Osteoblast (primary cell): Measurements from ENCODE around the gene SLC13A3. TPM values are rescaled to one million over a fixed set of nuclear protein-coding genes. Genes with fewer than 3 reads are reported as not detected.

ENCODE experiments used
- DNase-seq: peaks from one replicate; pipeline ENCODE4 v3.0.0; 2011; ENCODE audit warnings: low spot score, mixed read lengths; ENCODE audit not compliant: insufficient read length; ENCODE audit errors: missing footprints
- H2AFZ ChIP-seq: 2 replicates; pipeline ENCODE4 v1.6.0; 2011; ENCODE audit warnings: mild to moderate bottlenecking, low read length
- H3K27ac ChIP-seq: 2 replicates; pipeline ENCODE4 v1.5.1; 2011; ENCODE audit warnings: mild to moderate bottlenecking, low read depth, low read length, moderate library complexity
- H3K27me3 ChIP-seq: 2 replicates; pipeline ENCODE4 v1.6.0; 2012; ENCODE audit warnings: mild to moderate bottlenecking, control low read depth, inconsistent platforms, low read length, moderate library complexity; ENCODE audit not compliant: insufficient read depth
- H3K36me3 ChIP-seq: 2 replicates; pipeline ENCODE4 v1.5.1; 2011; ENCODE audit warnings: mild to moderate bottlenecking, low read length, control low read depth, moderate library complexity; ENCODE audit not compliant: insufficient read depth
- H3K4me1 ChIP-seq: 2 replicates; pipeline ENCODE4 v1.5.1; 2011; ENCODE audit warnings: mild to moderate bottlenecking, low read length, control low read depth, moderate library complexity; ENCODE audit not compliant: insufficient read depth
- H3K4me2 ChIP-seq: 2 replicates; pipeline ENCODE4 v1.6.0; 2011; ENCODE audit warnings: mild to moderate bottlenecking, low read length; ENCODE audit not compliant: insufficient read depth
- H3K4me3 ChIP-seq: fragments of 200-600 bp; sonication (generic); 3 replicates; pipeline ENCODE4 v1.5.1; 2012; ENCODE audit warnings: mild to moderate bottlenecking, low read length, inconsistent platforms; ENCODE audit not compliant: insufficient read depth
- H3K79me2 ChIP-seq: 2 replicates; pipeline ENCODE4 v1.6.0; 2012; ENCODE audit warnings: mild to moderate bottlenecking, low read length, control low read depth, inconsistent platforms; ENCODE audit not compliant: insufficient read depth
- H3K9me3 ChIP-seq: 2 replicates; pipeline ENCODE4 v1.5.1; 2011; ENCODE audit warnings: low read depth, low read length, control low read depth
- H4K20me1 ChIP-seq: 2 replicates; pipeline ENCODE4 v1.6.0; 2012; ENCODE audit warnings: mild to moderate bottlenecking, low read length, control low read depth; ENCODE audit not compliant: insufficient read depth
- total RNA-seq: library from RNA; depleted of rRNA; stranded (reverse); fragments of >200 nt; gene quantifications from 2 replicates; pipeline ENCODE4 v1.2.3, GENCODE V29; 2012
- TF ChIP-seq, protein P1 (sequence below): IDR thresholded peaks from 2 replicates; pipeline ENCODE4 v1.5.1; 2011; ENCODE audit warnings: mild to moderate bottlenecking, low read depth, low read length, moderate library complexity; ENCODE audit errors: extremely low read depth

Gene SLC13A3
- total RNA-seq, 1 donor = 1.8 TPM

DNA sequence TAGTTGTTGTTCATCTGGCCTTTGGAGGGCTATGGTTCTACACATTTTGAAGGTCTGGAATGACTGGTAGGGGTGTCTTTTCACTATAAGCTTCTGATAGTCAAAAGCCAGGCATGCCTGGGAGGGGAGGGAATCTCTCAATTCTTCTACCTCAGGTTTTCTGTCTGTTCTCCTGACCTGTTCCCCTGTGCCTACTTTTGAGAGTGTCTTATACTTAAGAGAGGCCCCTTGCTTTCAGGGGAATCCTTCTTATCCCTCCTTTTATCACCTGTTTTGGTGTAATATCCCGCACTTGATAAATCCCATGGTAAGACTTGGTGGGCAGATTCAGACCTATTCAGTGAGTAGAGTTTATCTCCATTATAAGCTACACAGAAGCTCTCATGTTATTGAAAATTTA, 10.4 kb upstream of the SLC13A3 start:
- H3K36me3 ChIP-seq = no peaks in the 10 kb centered on the region
- TF ChIP-seq, protein P1, sequence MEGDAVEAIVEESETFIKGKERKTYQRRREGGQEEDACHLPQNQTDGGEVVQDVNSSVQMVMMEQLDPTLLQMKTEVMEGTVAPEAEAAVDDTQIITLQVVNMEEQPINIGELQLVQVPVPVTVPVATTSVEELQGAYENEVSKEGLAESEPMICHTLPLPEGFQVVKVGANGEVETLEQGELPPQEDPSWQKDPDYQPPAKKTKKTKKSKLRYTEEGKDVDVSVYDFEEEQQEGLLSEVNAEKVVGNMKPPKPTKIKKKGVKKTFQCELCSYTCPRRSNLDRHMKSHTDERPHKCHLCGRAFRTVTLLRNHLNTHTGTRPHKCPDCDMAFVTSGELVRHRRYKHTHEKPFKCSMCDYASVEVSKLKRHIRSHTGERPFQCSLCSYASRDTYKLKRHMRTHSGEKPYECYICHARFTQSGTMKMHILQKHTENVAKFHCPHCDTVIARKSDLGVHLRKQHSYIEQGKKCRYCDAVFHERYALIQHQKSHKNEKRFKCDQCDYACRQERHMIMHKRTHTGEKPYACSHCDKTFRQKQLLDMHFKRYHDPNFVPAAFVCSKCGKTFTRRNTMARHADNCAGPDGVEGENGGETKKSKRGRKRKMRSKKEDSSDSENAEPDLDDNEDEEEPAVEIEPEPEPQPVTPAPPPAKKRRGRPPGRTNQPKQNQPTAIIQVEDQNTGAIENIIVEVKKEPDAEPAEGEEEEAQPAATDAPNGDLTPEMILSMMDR = no peak
- no peaks in the 10 kb centered on the region for H3K79me2 ChIP-seq
- no peak overlapping the region for H3K4me2 ChIP-seq
- no peak overlapping the region for H3K4me3 ChIP-seq
- DNase-seq = no peak
- H3K27ac ChIP-seq = no peak overlapping the region
- no peak overlapping the region for H2AFZ ChIP-seq
- no peaks in the 10 kb centered on the region for H3K9me3 ChIP-seq
- H3K27me3 ChIP-seq = no peaks in the 10 kb centered on the region
- H3K4me1 ChIP-seq = no peaks in the 10 kb centered on the region
- no peaks in the 10 kb centered on the region for H4K20me1 ChIP-seq

DNA sequence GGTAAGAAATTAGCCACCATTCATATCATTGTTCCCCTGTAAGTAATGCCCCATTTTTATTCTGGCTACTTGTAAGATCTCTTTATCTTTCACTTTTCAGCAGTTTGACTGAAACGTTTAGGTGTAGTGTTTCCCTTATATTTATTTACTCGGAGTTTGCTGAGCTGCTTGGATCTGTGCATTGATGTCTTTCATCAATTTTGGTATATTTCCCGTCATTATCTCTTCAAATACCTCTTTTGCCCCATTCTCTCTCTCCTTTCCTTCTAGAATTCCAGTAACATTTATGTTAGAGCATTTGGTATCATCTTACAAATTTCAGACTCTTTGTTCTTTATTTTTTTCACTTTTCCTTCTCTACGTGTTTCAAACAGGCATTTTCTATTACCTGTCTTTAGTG, 9.2 kb upstream of the SLC13A3 start:
- H3K27me3 ChIP-seq = no peaks in the 10 kb centered on the region
- H2AFZ ChIP-seq = no peak overlapping the region
- no peak overlapping the region for H3K4me2 ChIP-seq
- H3K79me2 ChIP-seq = no peaks in the 10 kb centered on the region
- H3K9me3 ChIP-seq = no peaks in the 10 kb centered on the region
- DNase-seq = no peak
- H3K4me3 ChIP-seq = no peak overlapping the region
- TF ChIP-seq, protein P1 = no peak
- no peaks in the 10 kb centered on the region for H3K36me3 ChIP-seq
- no peaks in the 10 kb centered on the region for H4K20me1 ChIP-seq
- H3K4me1 ChIP-seq = no peaks in the 10 kb centered on the region
- no peak overlapping the region for H3K27ac ChIP-seq

DNA sequence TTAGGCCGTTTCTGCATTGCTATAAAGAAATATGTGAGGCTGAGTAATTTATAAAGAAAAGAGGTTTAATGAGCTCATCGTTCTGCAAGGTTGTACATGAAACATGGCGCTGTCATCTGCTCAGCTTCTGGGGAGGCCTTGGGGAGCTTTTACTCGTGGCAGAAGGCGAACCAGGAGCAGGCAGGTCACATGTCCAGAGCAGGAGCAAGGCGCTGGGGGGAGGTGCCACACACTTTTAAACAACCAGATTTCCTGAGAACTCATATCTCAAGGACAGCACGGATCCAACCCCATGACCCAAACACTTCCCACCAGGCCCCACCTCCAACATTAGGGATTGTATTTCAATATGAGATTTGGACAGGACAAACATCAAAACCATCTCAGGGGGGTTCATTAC, 6.4 kb upstream of the SLC13A3 start:
- DNase-seq = no peak
- TF ChIP-seq, protein P1 = no peak
- Histone ChIP-seq H3K4me3 (no peak overlapping the region), H3K4me2 (no peak overlapping the region), H3K36me3 (no peaks in the 10 kb centered on the region), H3K4me1 (no peaks in the 10 kb centered on the region), H2AFZ (no peak overlapping the region), H3K27me3 (no peaks in the 10 kb centered on the region), H3K79me2 (no peaks in the 10 kb centered on the region), H4K20me1 (no peaks in the 10 kb centered on the region), H3K27ac (no peak overlapping the region), H3K9me3 (no peaks in the 10 kb centered on the region)

DNA sequence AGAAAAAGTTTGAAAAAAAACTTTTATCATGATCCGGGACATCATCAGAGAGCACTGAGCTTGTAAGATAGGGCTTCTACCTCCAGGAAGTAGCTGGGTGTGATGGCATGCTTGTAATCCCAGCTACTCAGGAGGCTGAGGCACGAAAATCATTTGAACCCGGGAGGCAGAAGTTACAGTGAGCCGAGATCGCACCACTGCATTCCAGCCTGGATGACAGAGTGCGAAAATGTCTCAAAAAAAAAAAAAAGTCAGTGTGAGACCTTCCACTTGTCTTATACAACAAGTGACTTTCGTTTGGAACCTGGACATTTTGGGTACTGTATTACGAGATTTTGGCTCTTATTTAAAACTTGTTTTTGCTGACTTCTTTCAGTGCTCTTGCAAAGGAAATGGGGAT, 5.9 kb upstream of the SLC13A3 start:
- no peaks in the 10 kb centered on the region for H4K20me1 ChIP-seq
- H2AFZ ChIP-seq = no peak overlapping the region
- no peaks in the 10 kb centered on the region for H3K79me2 ChIP-seq
- no peak overlapping the region for H3K4me2 ChIP-seq
- TF ChIP-seq, protein P1 = no peak
- no peak overlapping the region for H3K27ac ChIP-seq
- H3K36me3 ChIP-seq = no peaks in the 10 kb centered on the region
- no peak overlapping the region for H3K4me3 ChIP-seq
- peaks cover under 1% of the 10 kb centered on the region for H3K27me3 ChIP-seq
- DNase-seq = no peak
- H3K4me1 ChIP-seq = no peaks in the 10 kb centered on the region
- no peaks in the 10 kb centered on the region for H3K9me3 ChIP-seq
